Measurements from ENCODE around the gene FBXL13.
"Not testable (repeated sequence)": the region's sequence is repeated elsewhere in the genome, so short reads cannot be mapped to it uniquely, and the experiment has no call there.

The FBXL13 gene

DNA sequence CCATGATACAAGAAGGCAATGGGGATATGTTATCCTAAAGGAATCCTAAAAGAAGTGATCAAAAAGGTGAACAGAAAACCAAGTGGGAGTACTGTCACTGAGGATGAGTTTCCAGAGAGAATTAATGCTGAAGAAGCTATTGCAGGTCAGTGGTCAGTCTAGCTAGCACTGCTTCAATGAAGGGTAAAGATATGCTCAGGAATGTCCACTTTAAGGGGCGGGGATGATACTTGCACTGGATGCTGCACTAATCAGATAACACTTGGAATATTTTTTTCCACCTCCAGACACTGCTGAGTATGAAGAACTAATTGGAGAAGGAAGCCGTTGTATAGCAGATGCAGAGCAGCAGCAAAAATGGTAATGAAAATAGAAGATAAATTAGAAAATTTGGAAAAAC is 86.5 kb downstream of the FBXL13 start:
- DNase-seq (ENCODE audit: low read depth in 2 of 3, low spot score in 2 of 3): no peak

DNA sequence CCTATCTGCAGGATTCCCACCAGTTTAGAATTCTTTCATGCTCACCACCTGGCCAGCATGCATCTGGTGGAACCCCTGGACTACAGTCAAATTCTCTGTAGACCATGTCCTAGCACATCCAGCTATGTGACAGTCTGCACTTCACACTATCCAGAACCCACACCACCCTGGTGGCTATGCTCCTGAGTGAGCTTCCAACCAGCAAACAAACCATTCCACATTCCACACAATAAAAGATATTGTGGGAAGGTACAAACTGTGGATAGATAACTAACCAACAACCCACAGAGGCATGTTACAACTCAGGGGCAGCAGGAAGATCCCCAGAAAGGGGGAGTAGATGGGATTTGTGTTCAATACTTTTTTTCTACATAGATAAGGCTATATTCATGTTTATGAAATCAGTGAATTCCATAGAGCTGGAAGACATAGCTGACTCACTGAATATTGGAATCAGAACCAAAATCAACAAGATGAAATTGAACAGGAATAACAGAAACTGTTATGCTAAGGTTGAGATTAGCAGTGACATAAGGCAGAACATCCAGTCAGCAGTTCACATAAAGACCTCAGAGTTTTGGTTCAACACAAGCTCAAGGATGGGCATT is 89.3 kb downstream of the FBXL13 start:
- no peak for DNase-seq (ENCODE audit: low read depth in 2 of 3, low spot score in 2 of 3)

DNA sequence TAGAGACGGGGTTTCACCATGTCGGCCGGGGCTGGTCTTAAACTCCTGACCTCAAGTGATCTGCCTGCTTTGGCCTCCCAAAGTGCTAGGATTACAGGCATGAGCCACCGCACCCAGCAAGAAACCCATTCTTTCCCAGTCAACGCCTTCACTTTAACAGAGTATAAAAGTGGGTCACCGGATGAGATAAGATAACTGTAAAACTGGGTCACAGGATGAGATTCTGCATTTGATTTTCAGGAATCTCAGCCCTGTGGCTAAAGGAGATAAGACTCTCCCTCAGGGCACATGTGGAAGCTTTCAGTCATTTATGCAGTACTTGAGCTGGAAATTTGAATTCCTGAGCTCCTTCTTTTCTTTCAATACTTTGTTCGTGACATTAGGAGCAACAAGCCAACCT is 91.0 kb downstream of the FBXL13 start:
- no peak for DNase-seq (ENCODE audit: low read depth in 2 of 3, low spot score in 2 of 3)

DNA sequence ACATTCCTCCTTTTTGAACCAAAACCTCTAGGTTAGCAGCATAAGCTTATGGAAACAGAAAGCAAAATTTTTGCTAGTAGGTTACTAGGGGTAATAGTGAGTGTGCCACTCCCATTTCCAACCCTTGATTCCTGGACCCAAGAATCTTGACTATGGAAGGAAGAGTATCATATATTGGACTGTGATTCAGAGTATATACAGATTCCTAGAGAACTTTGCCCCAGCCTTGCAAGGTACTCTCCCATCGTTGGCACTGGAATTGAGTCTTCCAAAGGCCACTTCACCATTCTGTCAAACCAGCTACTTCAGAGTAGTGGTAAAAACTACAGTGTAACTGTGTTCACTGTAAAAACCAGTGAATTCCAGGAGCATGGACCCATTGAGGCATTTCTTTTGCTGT is 92.4 kb downstream of the FBXL13 start:
- no peak for DNase-seq (ENCODE audit: low read depth in 2 of 3, low spot score in 2 of 3)

DNA sequence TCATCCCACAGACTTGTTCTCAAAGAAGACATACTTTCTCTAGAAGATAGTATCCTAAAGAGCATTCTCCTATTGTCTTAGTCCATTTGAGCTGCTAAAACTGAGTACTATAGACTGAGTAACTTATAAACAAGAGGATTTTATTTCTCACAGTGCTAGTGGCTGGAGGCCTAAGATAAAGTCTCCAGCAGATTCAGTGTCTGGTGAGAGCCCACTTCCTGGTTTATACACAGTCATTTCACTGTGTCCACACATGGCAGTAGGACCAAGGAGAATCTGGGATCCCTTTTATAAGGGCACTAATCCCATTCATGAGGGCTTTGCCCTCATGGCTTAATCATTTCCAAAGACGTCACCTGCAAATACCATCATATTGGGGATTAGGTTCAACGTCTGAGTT is 93.1 kb downstream of the FBXL13 start:
- no peak for DNase-seq (ENCODE audit: low read depth in 2 of 3, low spot score in 2 of 3)

DNA sequence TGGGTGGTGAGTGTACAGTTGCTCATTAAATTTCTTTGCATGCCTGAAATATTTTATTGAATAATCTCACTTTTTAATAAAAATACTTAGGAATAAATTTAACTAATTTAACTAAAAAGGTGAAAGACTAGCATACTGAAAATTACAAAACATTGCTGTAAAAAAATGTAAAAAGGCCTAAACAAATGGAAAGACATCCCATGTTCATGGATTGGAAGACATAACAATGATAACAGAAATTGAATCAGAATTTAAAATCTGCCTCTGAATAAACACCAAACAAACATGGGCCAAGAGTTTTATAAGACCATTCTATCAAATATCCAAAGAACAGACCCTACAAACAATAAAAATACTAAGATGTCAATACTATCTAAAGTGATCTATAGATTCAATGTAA is 94.9 kb downstream of the FBXL13 start:
- DNase-seq (ENCODE audit: low read depth in 2 of 3, low spot score in 2 of 3): no peak

DNA sequence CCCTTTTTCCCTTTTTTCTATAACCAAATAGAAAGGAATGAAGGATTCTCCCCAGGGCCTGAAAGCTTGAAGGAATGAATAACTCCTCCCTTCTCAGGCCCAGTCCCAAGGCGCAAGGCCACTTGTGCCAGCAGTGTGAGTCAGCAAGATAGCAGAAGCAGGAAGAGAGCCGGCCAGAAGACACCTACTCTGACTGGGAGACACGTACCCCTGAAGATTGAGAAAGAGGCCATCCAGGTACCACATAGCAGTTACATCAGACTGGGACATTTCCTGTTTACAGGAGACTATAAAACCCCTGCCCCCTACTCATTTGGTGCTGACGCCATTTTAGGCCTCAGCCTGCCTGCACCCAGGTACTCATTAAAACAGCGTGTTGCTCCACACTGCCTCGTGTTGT is 96.3 kb downstream of the FBXL13 start:
- DNase-seq (ENCODE audit: low read depth in 2 of 3, low spot score in 2 of 3): no peak

DNA sequence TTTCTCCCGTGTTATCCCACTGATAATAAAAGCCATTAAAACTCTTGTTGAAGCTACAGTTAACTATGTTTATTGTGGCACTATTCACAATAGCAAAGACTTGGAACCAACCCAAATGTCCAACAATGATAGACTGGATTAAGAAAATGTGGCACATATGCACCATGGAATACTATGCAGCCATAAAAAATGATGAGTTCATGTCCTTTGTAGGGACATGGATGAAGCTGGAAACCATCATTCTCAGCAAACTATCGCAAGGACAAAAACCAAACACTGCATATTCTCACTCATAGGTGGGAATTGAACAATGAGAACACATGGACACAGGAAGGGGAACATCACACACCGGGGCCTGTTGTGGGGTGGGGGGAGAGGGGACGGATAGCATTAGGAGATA is 97.0 kb downstream of the FBXL13 start:
- DNase-seq (ENCODE audit: low read depth in 2 of 3, low spot score in 2 of 3): not testable (repeated sequence)

DNA sequence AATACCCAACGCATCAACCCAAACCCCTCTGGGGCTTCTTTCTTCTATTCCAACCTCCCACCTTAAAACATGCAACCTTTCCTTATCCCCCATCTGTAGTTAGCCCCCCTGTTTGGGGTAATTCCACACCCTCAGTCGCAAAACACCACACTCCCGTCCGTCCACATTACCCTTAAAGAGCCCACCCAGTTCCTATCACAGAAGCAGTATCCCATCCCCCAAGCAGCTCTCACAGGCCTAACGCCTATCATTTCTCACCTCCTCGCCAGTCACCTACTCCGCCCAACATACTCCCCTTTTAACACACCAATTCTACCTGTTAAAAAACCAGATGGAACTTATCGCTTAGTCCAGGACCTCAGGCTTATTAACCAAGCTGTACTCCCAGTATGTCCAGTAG is 98.1 kb downstream of the FBXL13 start:
- DNase-seq (ENCODE audit: low read depth in 2 of 3, low spot score in 2 of 3): no peak

DNA sequence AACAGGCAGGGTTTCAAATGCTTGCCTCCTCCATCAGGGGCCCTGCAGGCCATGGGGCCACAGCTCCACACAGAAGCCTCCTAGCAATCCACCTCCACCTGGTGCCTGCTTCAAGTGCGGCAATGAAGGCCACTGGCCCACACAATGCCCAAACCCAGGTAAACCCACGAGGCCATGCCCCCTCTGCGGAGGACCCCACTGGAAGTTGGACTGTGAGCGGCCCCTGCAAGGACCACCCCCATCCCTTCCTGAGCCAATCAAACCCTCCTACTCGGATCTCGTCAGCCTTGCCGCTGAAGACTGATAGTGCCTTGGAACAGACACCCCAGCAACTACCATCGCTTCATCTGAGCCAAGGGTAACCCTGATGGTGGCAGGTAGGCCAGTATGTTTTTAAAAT is 98.7 kb downstream of the FBXL13 start:
- DNase-seq (ENCODE audit: low read depth in 2 of 3, low spot score in 2 of 3): no peak

DNA sequence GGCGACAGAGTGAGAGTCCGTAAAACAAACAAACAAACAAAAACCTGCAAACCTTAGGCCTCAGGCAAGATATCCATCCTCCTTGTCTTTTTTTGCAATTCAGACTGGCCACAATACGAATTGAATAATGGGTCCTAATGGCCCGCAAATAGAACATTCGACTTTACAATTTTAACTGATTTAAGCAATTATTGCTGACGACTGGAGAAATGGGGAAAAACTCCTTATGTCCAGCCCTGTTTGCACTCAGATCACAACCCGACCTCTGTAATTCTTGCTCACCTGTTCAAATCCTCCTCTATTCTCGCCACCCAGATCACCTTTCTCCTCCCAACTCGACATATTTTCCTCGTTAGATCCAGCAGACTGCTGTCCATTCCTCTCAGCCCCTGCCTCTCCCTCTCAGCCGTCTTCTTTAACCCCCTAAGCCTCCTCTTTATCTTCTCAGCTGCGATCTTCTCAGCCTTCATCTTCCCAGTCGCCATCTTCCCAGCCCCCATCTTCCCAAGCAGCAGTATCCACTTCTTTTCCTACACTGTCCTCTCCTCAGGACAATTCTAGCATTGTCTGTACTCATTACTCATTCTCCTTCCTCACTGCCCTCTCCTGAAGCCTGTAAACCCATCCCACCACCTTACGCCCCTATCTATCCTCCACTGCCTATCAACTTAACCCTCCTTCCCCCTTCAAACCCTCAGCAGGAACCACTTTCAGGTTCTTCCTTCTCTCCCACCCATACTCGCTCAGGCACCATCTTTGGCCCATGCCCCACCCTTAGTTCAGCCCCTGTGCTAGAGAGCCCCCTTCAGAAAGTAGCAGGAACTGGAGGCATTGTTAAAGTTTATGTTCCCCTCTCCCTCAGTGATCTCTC is 100.0 kb downstream of the FBXL13 start:
- DNase-seq (ENCODE audit: low read depth in 2 of 3, low spot score in 2 of 3): no peak

DNA sequence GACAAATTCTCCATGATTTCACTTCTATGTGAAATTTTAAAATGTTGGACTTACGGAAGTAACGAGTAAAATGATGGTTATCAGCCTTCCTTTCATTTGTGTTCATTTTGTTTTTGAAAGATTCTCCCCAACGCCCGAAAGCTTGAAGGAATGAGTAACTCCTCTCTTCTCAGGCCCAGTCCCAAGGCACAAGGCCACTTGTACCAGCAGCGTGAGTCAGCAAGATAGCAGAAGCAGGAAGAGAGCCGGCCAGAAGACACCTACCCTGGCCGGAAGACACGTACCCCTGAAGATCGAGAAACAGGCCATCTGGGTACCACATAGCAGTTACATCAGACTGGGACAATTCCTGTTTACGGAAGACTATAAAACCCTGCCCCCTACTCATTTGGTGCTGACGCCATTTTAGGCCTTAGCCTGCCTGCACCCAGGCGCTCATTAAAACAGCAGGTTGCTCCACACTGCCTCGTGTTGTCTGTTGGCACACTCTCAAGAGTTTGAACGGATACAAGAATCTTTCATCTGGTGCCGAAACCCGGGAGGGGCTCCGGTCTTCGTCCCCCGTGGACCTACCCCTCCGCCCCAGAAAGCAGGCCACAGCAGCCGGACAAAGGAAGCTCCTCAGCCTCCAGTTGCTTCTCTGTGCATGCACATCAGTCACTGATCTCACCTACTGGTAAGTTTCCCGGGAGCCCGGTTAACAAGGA is 101.3 kb downstream of the FBXL13 start:
- DNase-seq (ENCODE audit: low read depth in 2 of 3, low spot score in 2 of 3): no peak

DNA sequence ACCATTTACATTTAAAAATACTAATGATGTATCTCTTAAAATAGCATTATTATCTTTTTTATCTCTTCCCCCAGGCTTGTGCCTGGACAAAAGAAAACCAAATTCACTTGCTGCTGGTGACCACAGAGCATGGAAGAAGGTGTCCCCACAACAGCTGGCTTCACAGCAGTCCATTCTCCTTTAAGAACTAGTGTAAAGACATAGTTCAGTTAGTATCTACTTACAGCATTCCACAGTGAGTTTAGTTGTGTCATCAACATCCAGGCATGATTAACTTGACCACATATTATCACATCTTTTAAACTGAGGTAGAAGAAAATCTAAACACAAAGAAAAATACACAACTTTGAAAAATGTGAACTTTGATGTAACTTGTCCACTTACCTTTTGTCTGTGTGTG is 106.8 kb downstream of the FBXL13 start:
- no peak for DNase-seq (ENCODE audit: low read depth in 2 of 3, low spot score in 2 of 3)

DNA sequence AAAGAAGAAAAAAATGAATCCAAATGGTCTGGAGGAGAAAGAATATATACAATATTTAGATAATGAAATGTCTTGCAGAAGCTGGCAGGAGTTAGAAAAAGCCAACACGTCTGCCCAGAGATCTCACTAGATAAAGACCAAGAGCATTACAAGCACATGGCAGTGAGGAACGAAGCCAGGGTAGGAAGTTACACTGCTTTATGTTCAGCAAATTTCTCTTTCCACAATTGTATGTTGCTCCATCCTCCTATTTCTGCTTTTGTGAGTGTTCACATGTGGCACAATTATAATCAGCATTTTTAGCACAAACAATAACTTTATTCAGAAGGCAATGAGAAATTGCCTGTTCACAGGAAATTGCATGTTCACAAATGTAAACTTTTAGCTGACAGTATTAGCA is 108.1 kb downstream of the FBXL13 start:
- DNase-seq (ENCODE audit: low read depth in 2 of 3, low spot score in 2 of 3): no peak

DNA sequence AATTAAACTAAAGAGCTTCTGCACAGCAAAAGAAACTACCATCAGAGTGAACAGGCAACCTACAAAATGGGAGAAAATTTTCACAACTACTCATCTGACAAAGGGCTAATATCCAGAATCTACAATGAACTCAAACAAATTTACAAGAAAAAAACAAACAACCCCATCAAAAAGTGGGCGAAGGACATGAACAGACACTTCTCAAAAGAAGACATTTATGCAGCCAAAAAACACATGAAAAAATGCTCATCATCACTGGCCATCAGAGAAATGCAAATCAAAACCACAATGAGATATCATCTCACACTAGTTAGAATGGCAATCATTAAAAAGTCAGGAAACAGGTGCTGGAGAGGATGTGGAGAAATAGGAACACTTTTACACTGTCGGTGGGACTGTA is 112.6 kb downstream of the FBXL13 start:
- not testable (repeated sequence) for DNase-seq (ENCODE audit: low read depth in 2 of 3, low spot score in 2 of 3)

DNA sequence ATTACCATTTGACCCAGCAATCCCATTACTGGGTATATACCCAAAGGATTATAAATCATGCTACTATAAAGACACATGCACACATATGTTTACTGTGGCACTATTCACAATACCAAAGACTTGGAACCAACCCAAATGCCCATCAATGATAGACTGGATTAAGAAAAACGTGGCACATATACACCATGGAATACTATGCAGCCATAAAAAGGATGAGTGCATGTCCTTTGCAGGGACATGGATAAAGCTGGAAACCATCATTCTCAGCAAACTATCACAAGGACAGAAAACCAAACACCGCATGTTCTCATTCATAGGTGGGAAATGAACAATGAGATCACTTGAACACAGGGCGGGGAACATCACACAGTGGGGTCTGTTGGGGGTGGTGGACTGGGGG is 116.6 kb downstream of the FBXL13 start:
- DNase-seq (ENCODE audit: low read depth in 2 of 3, low spot score in 2 of 3): not testable (repeated sequence)

DNA sequence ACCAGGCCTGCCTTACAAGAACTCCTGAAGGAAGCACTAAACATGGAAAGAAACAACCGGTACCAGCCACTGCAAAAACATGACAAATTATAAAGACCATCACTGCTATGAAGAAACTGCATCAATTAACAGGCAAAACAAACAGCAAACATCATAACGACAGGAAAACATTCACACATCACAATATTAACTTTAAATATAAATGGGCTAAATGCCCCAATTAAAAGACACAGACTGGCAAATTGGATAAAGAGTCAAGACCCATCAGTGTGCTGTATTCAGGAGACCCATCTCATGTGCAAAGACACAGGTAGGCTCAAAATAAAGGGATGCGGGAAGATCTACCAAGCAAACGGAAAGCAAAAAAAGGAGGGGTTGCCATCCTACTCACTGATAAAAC is 120.2 kb downstream of the FBXL13 start:
- not testable (repeated sequence) for DNase-seq (ENCODE audit: low read depth in 2 of 3, low spot score in 2 of 3)

DNA sequence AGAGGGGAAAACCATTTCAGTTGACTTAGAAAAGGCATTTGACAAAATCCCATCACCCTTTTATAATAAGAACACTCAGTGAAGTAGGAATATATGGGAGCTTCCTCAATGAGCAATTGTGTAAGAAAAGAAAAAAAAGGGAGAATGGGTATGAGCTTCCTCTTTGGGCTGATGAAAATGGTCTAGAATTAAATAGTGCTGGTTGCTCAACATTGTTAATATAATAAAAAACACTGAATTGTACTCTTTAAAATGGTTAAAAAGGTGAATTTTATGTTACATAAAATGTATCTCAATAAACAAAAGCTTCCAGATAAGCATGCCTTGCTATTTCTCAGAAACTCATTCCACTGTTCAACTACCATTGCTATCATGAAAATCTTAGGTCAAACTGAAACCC is 121.2 kb downstream of the FBXL13 start:
- no peak for DNase-seq (ENCODE audit: low read depth in 2 of 3, low spot score in 2 of 3)

DNA sequence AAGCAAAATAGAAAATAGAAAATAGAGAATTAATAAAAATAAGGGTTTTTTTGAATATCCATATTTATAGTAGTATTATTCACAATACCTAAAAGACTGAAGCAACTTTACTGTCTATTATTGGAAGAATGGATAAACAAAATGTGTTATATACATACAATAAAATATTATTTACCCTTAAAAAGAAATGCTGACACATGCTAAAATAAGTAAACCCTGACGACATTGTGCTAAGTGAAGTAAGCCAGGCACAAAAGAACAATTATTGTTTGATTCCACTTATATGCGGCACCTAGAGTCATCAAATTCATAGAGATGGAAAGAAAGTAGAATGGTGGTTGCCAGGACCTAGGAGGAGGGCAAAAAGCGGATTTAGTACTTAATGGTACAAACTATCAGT is 122.8 kb downstream of the FBXL13 start:
- DNase-seq (ENCODE audit: low read depth in 2 of 3, low spot score in 2 of 3): no peak

DNA sequence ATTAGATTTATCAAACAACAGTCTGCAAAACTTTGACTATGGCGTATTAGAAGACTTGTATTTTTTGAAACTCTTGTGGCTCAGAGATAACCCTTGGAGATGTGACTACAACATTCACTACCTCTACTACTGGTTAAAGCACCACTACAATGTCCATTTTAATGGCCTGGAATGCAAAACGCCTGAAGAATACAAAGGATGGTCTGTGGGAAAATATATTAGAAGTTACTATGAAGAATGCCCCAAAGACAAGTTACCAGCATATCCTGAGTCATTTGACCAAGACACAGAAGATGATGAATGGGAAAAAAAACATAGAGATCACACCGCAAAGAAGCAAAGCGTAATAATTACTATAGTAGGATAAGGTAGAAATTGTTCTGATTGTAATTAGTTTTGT is 130.4 kb downstream of the FBXL13 start:
- DNase-seq (ENCODE audit: low read depth in 2 of 3, low spot score in 2 of 3): no peak

DNA sequence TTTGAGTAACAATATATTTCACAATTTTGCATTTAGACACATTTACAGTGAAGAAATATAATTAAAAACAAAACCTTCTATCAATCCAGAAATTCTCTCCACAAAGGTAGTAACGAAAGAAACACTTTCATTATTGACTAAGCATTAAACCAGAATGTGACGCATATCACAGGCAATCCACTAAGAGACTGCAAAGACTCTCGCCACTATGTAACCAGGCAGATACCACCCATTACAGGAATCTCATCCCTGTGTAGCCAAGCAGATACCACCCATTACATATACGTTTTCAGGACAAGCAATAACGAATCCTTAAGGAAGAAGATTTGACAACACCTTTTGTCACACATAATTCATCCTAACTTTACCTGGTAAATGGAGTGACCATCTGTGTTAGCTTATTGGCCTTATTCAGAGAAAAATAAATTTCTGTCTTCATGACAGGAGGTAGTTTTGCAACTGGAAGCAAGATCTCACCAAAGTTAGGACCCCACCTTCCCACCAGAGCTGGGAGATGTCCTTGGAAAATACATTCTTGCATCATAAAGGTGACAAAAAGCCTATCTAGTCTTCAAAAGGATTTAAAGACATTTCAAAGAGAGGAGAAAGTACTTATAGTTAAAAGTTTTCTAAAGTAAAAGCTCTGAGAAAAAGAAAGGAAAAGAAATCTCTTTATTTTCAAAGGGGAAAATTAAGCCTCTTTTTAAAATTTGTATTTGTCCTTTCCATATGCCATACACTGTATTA is 131.0 kb downstream of the FBXL13 start:
- no peak for DNase-seq (ENCODE audit: low read depth in 2 of 3, low spot score in 2 of 3)

DNA sequence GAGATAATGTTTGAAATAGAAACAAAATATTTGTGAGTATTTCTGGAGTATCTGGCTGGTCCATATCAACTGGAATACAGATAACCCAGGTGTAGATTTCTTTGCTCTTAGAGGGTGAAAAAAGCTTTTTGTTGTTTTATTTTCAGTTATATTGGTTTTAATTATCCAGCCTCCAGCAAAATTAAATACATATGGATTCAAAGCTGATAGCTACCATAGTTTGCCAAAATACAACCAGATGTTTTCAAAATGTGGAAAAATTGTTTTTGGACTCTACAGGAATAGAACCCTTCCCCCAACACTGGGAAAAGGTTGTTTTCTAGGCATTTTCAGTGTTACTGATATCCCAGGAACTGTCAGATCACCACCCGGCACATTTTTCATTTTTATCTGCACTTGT is 131.7 kb downstream of the FBXL13 start:
- DNase-seq (ENCODE audit: low read depth in 2 of 3, low spot score in 2 of 3): no peak
